HG03159 (cell line): ENCODE results near the gene NDST3.

Experiments used
- ATAC-seq: cut with Tn5 transposase; IDR thresholded peaks from one replicate; pipeline ENCODE4 v1.9.1; 2021; ENCODE audit warnings: mild to moderate bottlenecking, moderate library complexity; ENCODE audit not compliant: unreplicated experiment

The NDST3 gene

DNA sequence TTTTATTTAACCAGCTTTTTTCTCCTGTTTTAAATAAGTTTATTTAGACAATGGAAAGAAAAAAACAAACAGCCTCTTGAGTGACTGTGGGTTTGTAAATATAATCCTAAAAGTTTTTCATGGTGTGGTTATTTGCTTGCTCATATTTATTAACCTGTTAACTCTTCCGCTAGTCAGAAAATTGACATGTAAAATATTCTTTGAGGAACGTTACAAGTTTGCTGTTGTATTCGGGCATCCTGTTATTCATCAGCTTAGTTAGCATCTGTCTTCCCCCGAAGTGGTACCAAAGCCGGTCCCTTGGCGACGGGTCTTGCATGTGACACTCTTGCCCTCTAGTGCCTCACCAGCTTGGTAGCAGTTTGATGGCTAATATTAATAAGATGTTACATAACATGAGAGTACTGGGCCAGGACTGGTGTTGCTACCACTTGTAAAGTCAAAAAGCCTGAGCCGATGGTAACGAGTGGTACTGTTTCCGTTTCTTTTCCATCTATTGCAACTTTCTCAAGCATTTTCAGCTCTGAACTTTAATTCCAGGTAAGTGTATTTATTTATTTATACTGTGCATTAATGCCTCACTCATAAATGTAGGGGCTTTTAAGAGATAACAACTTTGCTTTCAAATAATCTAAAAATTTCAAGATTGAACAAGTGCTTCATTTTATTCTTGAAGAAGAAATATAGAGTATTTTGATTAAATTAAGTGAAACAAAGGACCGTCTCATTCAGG is at the start of gene NDST3:
NDST3 (plus strand) TSS at position 434 of the 733 bp plus-strand sequence. CDS start 19,425 bp downstream, outside the sequence.
- ATAC-seq: peak; percentile 77

GRCh38 chr4:117986321-117986720 is 48.0 kb upstream of the NDST3 start:
- no peak for ATAC-seq

- ATAC-seq: no peak
Measured at GRCh38 chr4:117987464-117987863, 46.8 kb upstream of the NDST3 start.

GRCh38 chr4:117996891-117997290 is 37.4 kb upstream of the NDST3 start:
- no peak for ATAC-seq

GRCh38 chr4:118004088-118004487 is 30.2 kb upstream of the NDST3 start:
- ATAC-seq: no peak

- no peak for ATAC-seq
Measured at GRCh38 chr4:118005883-118006282, 28.4 kb upstream of the NDST3 start.

GRCh38 chr4:118012142-118012541 is 22.1 kb upstream of the NDST3 start:
- ATAC-seq: no peak

- no peak for ATAC-seq
Measured at GRCh38 chr4:118014831-118015230, 19.5 kb upstream of the NDST3 start.

- no peak for ATAC-seq
Measured at GRCh38 chr4:118018381-118019145, 15.7 kb upstream of the NDST3 start.

DNA sequence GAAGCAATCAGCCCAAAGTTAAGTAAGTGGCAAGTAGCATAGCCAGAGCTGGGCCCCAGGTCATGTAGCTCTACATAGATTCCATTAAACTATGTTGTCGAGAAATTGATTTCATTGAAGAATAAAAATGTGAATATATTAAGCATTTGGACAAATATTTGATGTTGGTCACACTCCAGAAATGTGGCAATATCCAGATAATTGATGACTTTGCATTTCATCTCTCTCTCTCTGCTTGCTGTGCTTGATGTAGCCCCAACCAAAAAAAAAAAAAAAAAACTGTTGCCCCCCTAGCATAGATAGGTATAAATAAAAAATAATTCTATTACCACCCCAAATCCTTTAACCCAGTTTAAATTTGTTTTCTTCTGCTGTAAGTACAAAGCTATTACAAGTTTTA is 7.5 kb upstream of the NDST3 start:
- no peak for ATAC-seq

DNA sequence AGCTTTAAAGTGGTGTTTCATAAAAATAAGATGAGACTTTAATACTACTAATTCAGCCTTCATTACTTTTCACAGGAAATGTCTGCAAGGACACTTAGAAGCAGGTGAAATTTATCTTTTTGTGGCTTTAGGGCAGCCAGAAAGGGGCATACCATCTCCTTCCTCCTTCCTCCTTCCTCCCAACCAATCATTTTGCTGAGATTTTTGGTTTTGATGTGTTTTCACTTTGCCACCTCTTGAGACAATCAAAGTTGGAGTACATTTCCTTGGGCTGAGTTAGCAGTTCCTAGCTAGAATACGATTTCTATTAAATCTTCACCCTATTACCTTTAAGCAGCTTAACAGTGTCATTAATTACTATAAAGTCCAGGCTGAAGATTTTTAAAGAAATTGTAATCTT is 5.1 kb upstream of the NDST3 start:
- no peak for ATAC-seq

DNA sequence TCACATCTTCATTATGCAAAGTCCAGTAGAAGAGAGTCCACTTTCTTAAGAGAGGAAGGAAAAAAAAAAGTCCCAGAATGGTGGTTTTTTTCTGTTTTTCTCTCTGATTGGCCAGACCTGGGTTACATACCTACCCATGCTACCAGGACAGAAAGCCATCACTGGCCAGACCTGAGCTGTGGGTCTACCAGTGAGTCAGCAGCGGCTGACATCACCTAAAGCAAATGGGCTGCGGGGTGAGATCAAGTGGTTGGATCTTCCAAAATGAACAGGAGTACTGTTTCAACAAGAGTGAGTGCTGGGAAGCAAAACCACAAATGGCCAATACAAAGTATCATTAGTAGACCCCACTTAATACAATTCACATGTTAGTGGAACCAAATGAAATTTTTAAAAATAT is 1.6 kb upstream of the NDST3 start:
- ATAC-seq: no peak

- ATAC-seq: no peak
Measured at GRCh38 chr4:118033148-118034052, 886 bp upstream of the NDST3 start.

DNA sequence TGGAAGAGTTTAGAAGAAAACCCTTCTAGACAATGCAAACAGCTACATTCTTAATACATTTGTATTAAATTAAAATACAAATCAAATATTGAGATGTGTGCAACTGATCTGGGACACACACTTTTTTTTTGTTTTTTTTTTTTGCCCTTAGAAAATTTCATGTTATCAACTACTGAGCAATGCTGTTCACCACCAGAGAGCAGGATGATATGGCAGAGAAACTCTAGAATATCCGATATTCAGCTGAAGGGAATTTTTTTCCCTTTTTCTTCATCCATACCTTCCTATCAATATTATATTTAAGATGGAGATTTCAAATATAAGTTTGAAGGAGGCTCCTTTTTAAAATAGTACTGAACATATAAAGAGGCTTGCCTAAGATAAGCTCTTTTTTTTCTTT is 1.0 kb downstream of the NDST3 start:
- ATAC-seq: no peak

DNA sequence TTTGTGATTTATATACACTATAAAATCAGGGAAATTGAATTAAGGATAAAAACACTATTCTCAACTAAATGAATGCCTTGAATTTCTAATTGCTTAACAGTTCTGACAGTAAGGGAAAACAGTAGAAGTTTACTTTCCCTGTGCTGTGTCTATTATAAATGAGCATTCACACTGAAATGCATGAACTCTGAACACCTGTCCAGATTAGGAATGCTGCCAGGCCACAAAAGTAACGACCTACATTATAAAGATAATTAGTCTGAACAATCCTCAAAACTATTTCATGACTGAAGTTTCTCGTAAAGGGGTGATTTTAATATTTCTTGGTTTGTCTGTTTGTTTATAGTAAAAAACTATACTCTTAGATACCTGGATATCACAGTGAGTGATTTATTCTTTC is 2.0 kb downstream of the NDST3 start:
- no peak for ATAC-seq

- ATAC-seq: no peak
Measured at GRCh38 chr4:118037955-118038354, 3.7 kb downstream of the NDST3 start.

DNA sequence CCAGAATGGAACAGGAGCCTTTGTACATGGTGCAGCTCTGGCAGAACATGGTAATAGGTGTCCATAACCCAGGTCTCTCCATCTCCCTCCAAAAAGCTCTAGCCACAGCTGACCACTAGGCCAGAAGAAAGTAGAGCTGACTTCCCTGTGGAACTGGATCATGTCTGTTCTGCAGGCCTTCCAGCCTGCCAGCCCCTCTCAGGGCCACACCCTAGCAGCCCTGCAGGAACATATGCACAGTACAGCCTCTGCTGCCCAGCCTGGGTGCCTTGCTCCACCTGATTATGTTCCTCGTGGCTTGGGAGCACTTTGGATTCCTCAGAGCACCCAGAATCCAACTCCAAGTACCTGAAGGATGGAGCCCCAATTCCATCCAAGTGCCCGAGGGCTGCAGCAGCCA is 12.0 kb downstream of the NDST3 start:
- ATAC-seq: no peak

DNA sequence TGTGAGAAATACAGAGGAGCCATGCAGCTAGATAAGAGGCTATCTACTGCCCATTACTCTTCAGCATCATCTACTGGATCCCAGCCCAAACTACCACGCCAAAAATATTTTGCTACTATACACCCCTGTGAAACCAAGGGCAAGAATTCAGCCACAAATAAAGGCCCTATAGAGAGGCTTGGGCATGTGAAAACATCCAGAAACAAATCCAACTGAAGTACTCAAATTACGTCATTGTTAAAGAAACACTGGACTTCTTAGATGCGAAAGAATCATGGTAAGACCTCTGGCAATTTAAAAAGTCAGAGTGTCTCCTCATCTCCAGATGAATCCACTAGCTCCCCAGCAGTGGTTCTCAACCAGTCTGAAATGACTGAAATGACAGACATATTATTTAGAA is 12.8 kb downstream of the NDST3 start:
- ATAC-seq: no peak

- ATAC-seq: no peak
Measured at GRCh38 chr4:118058955-118059354, 24.7 kb downstream of the NDST3 start.

DNA sequence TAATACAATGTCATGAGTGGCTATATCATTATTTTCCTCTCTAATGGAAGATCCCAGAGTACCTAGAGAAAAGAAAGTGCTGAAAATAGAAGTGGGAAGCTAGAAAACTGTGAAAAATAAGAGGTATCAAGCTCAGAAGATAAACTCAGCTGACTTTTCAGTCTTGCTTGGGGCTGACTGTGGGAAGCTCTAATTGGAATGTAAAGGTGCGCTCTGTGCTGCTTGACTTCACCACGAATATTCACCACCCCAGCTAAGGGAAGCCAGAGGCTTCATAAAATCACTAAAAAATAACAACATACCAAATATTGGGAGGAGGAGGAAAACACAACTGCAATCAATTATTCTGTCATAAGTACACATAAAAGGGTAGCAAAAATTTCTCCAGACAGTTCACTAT is 25.1 kb downstream of the NDST3 start:
- ATAC-seq: no peak
